ENCODE measurements around the gene ATG4C.
"Not testable (repeated sequence)": the region's sequence is repeated elsewhere in the genome, so short reads cannot be mapped to it uniquely, and the experiment has no call there.

Gene ATG4C

DNA sequence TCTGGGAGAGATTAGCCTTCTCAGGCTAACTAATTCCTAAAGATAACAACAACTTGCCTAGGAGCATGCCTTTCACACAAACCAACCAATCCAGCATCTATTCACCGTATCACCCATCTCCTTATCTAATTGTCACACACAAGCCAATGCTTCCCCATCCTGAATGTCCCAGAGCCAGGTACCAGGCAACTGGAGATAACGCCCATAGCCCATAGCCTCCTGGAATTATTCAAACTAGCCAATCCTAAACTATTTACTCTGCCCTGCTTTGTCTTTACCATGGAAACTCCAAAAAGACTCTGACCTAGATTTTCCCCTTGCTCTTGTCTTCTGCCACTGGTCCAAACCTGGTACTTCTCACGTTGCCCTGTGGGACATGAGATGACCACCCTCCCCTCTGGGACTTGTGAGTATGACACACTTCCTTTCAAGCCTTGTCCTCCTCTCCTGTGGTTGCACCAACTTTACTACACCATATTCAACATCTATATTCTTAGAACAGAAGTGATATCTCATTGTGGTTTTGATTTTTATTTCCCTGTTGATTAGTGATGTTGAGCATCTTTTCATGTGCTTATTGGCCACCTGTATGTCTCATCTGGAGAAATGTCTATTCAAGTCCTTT is 8.8 kb upstream of the ATG4C start:
- DNase-seq (ENCODE audit: low spot score) = no peak

DNA sequence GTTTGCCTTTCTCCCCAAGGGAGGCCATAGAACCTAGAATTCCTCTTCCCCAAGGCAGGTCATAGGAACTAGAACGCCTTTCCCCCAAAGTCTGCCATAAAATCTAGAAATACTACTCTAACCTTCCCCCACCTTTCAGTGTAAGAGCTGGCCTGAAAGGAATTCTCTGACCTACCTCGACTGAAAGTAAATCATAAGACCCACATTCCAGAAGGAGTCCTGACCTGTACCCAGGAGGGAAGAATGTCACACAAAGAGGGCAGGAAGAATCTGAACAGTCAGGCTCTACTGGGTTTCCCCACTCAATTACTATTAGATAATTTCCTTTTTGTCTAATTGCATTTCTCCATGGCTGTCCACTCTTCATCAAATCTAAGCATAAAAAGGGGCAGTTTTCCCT is 5.7 kb upstream of the ATG4C start:
- no peak for DNase-seq (ENCODE audit: low spot score)

DNA sequence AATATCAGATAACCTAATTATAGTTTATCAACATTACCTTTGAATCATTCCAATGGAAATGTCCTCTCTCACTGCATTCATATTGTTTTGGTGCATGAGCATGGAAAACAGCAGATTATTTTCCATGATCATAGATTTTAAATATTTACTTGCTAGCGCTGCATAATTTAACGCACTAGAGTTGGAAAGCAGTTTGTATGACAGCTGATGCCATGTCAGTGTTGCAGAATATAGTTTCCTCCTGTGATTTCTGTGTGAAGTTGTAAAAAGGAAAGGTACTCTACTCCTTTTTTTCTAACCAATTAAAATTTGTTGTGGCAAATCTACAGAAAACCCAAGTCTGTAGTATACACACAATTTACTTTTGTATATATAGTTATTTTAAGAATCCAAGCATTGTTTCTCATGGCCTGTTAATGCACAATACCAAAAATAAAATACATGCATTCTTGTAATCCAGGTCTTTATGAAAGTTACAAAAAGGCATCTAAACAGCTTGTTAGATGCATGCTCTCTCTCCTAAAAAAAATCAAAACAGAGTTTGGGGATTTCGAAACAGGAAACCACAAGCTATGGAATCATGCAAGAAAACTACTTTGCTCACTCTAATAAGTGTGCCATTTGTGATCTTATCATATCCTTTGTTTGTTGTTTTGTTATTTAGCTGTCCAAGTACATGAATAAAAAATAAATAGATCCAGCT is 1.9 kb upstream of the ATG4C start:
- no peak for DNase-seq (ENCODE audit: low spot score)

DNA sequence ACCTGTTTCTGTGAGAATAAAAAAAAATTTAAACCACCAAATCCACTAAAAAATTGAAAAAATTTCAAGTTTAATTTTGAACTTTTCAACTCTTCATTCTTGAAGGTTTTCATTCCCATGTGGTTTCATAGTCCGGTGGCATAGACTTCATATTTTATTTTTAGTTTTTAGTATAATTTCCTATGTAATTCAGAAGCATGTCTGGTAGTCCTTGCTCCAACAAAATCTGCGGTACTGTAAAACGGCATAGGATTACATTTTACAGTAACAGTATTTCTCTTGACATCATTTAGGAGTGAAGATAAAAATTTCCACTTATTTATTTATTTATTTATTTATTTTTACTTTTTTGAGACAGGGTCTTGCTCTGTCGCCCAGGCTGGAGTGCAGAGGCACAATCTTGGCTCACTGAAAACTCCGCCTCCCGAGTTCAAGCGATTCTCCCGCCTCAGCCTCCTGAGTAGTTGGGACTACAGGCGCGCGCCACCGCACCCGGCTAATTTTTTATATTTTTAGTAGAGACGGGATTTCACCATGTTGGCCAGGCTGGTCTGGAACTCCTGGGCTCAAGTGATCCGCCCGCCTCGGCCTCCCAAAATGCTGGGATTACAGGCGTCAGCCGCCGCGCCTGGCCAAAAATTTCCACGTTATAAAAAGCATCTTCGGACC is 1.3 kb upstream of the ATG4C start:
- DNase-seq (ENCODE audit: low spot score) = not testable (repeated sequence)

DNA sequence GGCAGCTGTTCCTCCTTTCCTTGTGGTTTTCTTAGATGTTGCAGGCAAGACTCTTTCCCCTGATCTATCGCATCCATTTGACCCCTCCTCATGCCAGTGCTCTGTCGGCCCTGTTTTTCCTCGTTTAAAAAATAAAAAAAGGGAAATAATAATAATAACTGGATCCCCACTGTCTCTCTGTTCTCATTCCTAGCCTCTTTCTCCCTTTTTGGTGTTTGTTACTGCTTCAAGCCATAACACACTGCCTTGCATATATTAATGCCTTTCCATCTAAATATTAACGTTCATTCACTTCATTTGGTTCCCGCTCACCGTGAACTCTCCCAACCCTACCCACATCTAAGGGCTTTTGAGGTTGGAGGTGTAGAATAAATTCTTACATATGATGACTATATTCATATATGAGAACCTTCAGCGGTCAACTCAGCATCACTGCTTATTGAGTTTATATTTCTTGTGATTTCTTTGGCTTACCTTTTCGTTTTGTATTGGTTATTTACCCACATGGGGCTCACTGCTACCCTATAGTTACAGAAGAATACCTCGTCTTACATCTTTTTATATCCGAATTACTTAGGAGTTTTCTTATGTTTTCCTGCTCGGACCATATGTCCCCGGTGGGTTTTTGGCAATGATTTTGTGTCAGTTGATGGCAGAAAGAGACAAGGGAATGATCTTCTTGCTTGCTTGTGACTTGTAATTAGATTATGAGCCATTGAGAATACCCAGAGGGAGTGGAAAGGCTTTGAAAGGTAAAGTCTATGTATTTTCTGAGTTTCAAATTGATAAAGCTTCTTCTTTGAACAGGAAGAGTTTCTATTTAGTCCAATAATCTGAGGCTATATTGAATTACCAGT is 805 bp downstream of the ATG4C start:
- DNase-seq (ENCODE audit: low spot score) = no peak

DNA sequence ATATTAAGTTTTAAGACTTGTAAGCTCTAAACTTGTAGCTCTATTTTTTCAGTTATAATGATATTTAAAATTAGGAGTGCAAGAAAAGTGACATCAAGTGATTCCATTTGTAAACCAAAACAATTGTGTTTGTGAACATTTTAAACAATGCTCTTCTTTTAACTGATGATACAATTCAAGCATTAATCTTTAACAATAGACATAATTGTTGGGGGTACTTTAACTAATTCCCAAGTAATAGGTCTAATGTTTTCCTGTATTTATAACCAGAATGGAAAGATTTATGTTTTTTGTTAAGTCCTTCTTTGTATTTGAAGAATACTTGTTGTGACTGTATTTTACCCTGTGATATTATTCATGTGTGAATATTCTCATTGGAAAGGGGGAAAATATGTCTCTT is 6.8 kb downstream of the ATG4C start:
- DNase-seq (ENCODE audit: low spot score) = no peak

DNA sequence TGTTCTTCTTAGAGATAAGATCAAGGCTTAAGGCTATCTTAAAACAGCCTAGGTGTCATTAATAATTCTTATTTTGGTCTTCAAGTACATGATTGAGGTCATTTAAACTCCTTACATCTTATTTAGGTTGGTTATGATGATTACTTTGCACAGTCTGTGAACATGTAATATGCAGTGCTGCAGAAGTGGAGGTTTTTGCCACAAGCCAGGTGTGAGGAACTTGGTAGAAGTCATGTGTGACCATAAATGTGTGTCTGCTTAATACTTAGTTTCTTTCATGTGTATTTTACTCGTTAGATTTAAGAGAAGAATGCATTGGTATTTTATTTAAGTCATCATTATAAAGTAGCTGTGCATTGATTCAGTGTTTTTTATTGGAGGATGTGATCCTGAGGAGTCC is 10.1 kb downstream of the ATG4C start:
- no peak for DNase-seq (ENCODE audit: low spot score)

DNA sequence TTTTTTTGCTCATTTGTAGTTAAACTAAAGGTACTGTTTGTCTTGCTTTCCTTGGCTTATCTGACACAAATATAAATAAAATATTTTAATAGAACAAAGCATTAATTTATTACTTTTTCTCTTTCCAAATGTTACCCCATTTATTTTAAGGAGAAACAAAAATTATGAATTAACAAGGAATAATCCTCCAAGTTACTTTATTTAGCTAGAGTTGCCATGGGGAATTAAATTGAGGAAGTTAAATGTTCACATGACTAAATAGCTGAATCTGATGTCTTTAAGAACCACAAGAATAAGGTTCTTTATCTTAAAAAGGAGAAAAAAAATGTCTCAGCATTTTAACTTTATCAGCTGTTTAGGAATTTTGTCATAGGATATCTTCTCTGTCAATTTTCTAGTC is 12.3 kb downstream of the ATG4C start:
- no peak for DNase-seq (ENCODE audit: low spot score)

DNA sequence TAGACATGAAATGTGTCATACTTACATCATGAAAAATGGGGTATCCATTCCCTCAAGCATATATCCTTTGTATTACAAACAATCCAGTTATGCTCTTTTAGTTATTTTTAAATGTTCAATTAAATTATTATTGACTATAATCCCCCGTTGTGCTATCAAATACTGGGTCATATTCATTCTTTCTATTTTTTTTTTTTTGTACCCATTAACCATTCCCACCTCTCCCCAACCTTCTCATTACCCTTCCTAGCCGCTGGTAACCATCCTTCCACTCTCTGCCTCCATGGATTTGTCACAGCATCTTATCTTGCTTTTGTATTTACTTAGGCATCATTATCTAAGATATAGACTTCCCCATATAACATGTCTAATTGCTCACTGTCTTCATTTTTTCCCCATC is 15.8 kb downstream of the ATG4C start:
- no peak for DNase-seq (ENCODE audit: low spot score)

DNA sequence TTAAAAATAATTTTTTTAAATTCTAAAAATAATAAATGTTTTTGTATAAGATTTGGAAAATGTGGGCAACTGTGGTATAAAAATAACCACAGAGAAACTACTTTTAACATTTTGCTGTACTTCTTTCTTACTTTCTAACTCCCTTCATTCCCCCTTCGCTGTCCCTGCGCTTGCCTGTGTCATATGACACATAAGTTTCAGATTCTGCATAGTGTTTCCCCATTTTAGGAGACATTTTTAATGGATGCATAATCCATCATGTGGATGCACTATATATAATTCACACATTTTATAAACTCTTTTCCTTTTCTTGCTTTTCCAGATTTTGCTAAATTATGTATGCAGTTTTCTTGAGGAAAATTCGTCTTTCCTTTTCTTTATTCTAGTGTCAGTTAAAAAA is 16.3 kb downstream of the ATG4C start:
- DNase-seq (ENCODE audit: low spot score) = no peak

DNA sequence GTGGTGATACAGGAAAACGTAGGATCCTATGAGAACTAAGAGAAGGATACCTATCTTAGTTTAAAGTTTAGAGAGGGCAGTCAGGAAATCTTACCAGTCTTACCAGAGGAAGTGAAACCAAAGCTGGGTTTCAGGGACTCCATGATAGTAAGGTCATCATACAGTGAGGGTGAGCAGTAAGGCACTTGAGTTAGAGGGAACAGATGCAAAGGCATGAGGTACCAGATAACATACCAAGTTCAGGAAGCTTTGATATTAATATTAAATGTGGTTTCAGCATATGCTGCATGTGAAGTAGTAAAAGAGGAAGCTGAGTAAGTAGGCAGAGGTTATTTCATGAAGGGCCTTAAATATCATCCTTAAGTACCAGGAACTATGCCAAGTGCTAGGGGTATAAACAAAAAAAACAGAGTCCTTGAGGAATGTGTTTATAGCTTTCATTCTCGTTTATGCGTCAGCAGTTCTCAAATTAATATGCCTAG is 16.9 kb downstream of the ATG4C start:
- DNase-seq (ENCODE audit: low spot score) = no peak

DNA sequence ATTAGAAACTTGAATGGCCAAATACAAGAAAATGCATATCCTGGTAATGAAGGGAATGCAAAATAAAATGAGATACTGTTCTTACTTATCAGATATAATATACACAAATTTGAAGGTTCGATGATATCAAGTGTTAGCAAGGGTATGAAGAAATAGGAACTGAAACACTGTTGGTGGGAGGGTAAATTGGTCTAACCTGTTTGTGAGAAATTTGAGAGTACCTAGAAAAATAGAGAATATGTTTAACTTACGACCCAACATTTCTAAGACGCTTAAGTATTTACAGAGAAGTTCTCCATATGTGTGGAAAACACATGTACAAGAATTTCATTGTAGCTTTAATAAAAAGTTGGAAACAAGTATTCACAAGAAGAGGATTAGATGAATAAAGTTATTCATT is 25.9 kb downstream of the ATG4C start:
- DNase-seq (ENCODE audit: low spot score) = no peak

DNA sequence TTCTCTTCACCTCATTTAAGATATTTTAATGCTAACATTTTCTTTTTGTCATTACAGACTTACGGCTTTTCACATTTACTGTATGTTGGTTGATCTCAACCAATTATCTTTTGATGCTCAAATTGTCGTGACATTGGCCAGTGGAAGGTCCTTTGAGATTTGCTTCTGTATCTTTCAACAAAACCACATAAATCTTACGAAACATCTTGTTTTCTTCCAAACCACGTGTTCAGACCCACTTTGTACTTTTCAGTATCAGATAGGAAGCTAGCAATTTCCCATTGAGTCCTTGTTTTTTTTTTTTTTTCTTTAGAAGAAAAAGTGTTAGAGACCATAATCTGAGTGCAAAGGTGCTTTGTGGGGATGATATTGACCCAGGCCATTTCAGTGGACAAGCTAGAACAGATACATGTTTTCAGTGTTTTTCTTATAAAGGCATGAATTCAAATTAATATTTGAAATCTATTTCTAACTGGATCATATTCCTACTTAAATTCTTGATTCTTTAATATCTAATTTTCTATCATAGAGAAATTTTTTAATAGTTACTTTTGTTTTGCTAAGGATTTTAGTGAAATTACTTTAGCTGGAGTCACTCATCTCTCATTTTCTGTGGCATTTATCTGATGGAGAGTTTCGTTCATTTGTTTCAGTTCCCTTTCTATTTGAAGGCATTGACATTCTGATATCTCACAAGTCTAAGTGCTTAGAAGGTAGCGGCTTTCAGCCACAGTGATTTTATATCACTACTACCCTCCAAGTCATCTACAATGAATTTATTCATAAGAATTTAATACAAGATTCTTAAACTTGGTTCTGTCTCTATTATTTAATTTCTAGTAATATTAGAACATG is 26.7 kb downstream of the ATG4C start:
- no peak for DNase-seq (ENCODE audit: low spot score)

DNA sequence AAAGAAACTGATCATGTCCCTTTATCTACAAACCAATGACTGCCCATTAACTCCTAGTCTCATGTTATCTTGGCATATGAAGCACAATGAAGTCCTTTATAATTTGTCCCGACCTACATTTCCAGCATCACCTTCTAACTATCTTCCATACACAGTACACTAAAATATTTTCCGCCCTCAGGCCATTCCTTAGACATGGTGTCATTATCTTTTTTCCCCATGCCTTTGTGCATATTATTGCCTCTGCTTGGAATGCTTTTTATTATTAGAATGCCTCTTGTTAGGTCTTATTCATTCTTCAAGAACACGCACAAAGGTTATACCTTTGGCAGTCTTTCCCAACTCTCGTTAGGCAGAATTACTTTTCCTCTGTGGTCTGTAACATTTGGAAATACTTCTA is 39.6 kb downstream of the ATG4C start:
- DNase-seq (ENCODE audit: low spot score) = no peak

DNA sequence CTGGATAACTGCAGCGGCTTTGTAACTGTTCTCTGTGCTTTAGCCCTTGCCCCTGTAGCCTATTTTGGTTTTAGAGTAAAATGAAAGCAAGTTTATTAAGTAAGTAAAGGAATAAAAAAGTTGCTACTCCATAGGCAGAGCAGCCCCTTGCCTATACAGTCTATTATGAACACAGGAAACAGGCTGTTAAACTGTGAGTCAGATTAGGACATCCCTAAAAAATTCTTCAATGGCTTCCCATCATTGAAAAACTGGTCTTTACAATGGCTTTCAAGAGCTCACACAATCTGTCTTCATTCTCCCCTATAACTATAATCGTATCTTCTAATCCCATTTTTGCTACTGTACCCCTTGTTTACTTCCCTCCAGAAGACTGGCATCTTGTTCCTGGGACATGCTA is 43.0 kb downstream of the ATG4C start:
- DNase-seq (ENCODE audit: low spot score) = no peak

DNA sequence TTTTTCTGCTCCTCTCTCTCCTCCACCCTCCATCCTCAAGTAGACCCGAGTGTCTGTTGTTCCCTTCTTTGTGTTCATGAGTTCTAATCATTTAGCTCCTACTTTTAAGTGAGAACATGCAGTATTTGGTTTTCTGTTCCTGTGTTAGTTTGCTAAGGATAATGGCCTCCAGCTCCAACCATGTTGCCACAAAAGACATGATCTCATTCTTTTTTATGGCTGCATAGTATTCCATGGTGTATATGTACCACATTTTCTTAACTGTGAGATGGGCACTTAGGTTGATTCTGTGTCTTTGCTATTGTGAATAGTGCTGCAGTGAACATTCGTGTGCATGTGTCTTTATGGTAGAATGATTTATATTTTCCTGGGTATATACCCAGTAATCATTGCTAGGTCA is 43.9 kb downstream of the ATG4C start:
- not testable (repeated sequence) for DNase-seq (ENCODE audit: low spot score)

DNA sequence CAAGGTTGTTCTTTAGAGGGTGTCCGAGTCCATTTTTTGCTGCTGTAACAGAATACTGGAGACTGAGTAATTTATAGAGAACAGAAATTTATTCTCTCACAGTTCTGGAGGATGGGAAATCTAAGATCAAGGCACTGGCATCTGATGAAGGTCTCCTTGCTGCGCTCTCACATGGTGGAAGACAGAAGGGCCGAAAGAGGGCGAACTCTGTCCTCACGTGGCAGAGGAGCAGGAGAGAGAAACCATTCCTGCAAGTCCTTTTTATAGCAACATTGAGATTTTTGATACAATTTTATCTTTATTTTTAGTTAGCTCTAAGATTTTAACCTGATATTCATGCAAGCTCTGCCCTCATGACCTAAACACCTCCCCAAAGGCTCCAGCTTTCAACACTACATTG is 48.3 kb downstream of the ATG4C start:
- no peak for DNase-seq (ENCODE audit: low spot score)

DNA sequence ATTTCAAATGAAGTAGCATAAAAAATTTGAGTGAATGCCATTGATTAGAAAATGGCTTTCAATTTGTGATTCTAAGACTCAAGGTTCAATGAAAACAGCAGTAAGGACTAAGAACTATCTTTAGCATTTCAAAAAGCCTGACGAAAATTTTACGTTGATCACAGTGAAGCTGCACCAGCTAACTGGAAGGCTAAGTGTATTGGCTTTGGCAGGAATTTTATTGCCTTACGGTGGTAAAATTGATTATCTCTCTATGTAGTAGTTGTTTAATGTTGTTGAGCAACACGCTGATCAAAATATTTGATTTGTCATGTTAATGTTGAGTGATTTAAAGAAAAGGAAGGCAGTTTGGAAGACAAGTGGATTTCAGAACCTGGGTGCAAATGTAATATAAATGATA is 49.6 kb downstream of the ATG4C start:
- no peak for DNase-seq (ENCODE audit: low spot score)

DNA sequence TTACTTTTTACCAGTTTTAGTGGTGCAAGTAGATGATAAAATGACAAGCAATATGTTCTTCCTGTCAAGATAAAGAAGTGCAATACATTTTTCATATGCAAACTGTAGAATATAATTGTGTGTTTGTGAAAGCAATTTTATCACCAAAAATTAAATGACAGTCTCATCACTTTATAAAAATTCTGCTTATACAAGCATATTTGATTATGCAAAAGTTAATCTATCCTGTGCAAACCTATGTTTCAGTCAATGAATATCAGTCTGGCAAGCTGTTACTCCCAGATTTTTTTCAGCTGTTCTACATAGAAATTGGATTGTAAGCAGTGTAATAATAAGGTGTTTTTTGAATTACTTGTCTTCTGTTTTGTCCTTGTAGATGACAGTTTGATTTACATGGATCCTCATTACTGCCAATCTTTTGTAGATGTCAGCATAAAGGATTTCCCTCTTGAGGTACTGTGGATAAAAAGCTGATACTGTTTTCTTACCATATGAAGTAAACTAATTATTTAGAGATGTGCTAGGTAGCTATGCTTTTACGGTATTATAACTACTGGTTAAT is 50.5 kb downstream of the ATG4C start:
- DNase-seq (ENCODE audit: low spot score) = no peak

DNA sequence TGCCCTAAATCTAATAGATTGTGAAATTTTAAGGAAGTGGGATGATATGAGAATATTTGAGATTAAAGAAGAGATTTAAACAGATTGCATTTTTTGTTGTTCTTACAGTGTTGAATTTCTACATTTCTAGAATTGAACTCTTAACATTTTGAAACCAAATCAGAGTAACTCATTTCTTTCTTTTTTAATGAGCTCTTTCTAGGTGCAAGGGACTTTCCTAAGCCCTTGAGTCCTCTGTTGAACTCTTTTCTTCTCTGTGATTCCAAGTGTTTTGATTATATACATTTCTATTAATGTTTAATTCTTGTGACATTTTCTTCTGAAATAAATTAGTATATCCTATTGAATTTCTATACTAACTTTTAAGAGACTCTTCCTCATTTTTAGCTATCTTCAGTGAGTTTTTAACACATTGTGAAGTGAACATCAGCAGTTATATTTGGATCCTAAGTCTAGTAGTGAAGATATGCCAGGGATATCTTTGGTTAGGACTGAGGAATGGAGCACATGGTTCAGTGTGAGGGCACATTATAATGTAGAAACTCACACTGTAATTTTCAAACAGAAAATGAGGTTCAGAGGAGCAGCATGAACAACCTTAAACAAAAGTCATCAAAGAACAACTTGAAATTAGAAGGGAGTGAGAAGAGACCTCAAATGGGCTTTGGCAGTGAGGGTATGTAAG is 53.1 kb downstream of the ATG4C start:
- no peak for DNase-seq (ENCODE audit: low spot score)

DNA sequence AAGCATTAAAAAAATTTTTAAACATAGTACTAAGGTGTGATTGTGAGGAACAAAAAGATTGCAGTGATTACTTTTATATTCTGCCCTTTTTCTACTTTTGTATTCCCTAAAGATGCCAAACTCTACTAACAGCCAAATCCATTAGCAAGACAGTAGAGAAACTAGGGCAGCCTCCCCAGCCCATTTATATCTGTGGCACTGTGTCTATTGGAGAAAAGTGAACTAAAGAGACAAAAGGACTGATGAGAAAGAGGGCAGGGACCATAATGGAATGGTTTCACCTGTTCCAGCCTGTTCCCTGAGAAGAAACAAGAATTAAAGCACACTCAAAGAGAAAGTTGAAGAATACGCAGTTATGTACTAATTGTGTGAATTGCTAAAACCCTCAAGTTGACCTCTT is 56.6 kb downstream of the ATG4C start:
- no peak for DNase-seq (ENCODE audit: low spot score)
